Activated CD8-positive, alpha-beta memory T cell treated with anti-CD3 and anti-CD28 coated beads for 24 hours (primary cell): ENCODE results near the gene COMT.

Experiments
- DNase-seq: peaks from one replicate; pipeline ENCODE4 v3.0.0-alpha.2; 2020

Gene COMT

GRCh38 chr22:20014526-20015186, 73.1 kb downstream of the COMT start:
- no peak for DNase-seq

- DNase-seq, result no peak
These were observed 73.6 kb downstream of the COMT start for GRCh38 chr22:20015187-20015625.

GRCh38 chr22:20015971-20016733, 74.6 kb downstream of the COMT start:
- peak; percentile 75 for DNase-seq

GRCh38 chr22:20016734-20017621, 75.4 kb downstream of the COMT start, which contains the start of gene ARVCF:
ARVCF (minus strand) TSS chr22:20016823; CDS start chr22:19990794, 26,029 bp downstream.
- DNase-seq, result peak; percentile 97

GRCh38 chr22:20017622-20017958, 76.0 kb downstream of the COMT start:
- DNase-seq, result no peak

GRCh38 chr22:20018001-20018400, 76.4 kb downstream of the COMT start:
- no peak for DNase-seq
